Ascending aorta (tissue), 2 donors: ENCODE results near the gene GIGYF1. TPM values are rescaled to one million over a fixed set of nuclear protein-coding genes. Genes with fewer than 3 reads are reported as not detected.

Source experiments
- DNase-seq, 2 donors: peaks; one replicate each; pipeline ENCODE4 v3.0.0-alpha.2; 2019; ENCODE audit warnings: low spot score in 2 of 2
- H3K27ac ChIP-seq, 2 donors: fragments of 200-600 bp; sonication (generic); one replicate each; pipeline ENCODE4 v1.5.1; 2016 to 2017; ENCODE audit warnings: mild to moderate bottlenecking in 1 of 2
- H3K27me3 ChIP-seq: fragments of 200-600 bp; sonication (generic); one replicate; pipeline ENCODE4 v1.5.1; 2017
- H3K36me3 ChIP-seq, 2 donors: fragments of 200-600 bp; sonication (generic); one replicate each; pipeline ENCODE4 v1.5.1; 2016
- H3K4me1 ChIP-seq, 2 donors: fragments of 200-600 bp; sonication (generic); one replicate each; pipeline ENCODE4 v1.5.1; 2016 to 2017; ENCODE audit warnings: mild to moderate bottlenecking in 1 of 2
- H3K4me3 ChIP-seq, 2 donors: fragments of 200-600 bp; sonication (generic); one replicate each; pipeline ENCODE4 v1.5.1; 2016 to 2017; ENCODE audit warnings: mild to moderate bottlenecking in 1 of 2
- H3K9me3 ChIP-seq, 2 donors: fragments of 200-600 bp; sonication (generic); one replicate each; pipeline ENCODE4 v1.5.1; 2016
- CTCF ChIP-seq, 3 experiments: fragments of 200-600 bp in 2 of 3; fragments of 450-650 bp in 1 of 3; sonication (generic) in 2 of 3; IDR thresholded peaks; one replicate each; pipeline ENCODE4 v1.5.1; 2016 to 2019; ENCODE audit warnings: antibody characterized with exemption in 3 of 3, mild to moderate bottlenecking in 1 of 3, moderate library complexity in 1 of 3
- intact Hi-C: fragments of 100-400 bp; cut with DNase I; formaldehyde crosslinking; loops from one replicate; pipeline ENCODE4 v1.15.1; 2023
- total RNA-seq: library from RNA; depleted of rRNA; stranded (reverse); fragments of >200 nt; gene quantifications from one replicate; pipeline ENCODE4 v1.1.0, GENCODE V29; 2016

Gene GIGYF1
- total RNA-seq, 1 donor from 2014 or later: 31.1 TPM

DNA sequence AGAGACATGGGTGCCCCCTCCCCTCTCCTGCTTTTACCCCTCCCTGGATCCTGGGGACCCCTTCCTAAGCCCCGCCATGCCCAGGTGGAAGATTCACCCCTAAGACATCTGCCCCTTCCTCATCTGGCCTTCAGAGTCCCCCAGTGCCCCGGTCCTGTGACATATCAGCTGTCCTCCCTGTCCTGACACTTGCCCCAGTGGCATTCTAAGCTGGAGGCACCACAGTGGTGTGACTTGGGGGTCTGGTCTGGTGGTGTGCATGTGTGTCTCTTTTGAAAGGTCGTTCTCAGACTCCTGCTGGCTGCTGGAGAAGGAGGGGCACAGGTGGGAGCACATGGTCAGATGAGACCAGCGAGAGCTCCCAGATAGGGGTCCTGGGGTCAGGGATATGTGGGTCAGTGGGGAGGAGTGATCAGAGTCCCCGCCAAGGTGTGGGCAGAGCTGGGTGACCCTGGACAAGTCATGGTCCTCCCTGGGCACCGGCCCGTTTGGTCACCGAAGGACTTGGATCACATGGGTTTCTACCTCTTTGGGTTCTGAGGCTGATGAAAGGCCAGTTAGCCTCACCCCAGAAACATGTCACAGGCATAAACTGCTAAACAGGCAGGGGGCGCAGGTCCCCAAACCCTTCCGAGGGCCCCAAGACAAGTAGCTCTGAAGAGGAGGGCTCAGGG lies 52.1 kb downstream of the GIGYF1 start:
- TF ChIP-seq CTCF (IDR thresholded peaks at IDR 0.05): no peak
- intact Hi-C loops: no loop called here
- H3K4me3 ChIP-seq: no peak overlapping the region
- no peaks in the 10 kb centered on the region for H3K4me1 ChIP-seq
- DNase-seq: no peak
- no peaks in the 10 kb centered on the region for H3K27me3 ChIP-seq
- H3K36me3 ChIP-seq: no peaks in the 10 kb centered on the region
- H3K9me3 ChIP-seq: no peaks in the 10 kb centered on the region
- no peak overlapping the region for H3K27ac ChIP-seq

DNA sequence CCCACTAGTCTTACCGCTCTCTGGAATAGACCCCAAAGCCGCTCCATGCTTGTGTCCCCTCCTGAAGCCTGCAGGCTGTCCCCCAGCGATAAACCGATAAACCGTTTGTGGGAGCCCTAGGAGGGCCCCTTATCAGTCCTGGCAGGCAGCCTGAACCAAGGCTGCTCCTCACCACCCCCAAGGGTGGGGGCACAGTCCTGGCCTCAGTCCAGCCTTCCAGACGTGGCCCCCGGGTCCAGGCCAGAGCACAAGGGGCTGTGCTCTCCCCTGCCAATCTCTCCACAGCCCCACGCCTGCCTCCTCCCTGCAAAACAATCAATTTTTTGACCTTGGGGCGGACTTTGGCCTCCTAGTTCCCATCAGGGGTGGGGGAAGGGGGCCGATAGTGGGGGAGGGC lies 52.6 kb downstream of the GIGYF1 start, which contains the start of gene TFR2:
TFR2 (minus strand) TSS at position 90 of the 397 bp plus-strand sequence; CDS start at position 47, 43 bp downstream.
- Histone ChIP-seq H3K27me3 (no peaks in the 10 kb centered on the region), H3K9me3 (no peaks in the 10 kb centered on the region), H3K36me3 (no peaks in the 10 kb centered on the region), H3K4me3 (no peak within 1 kb of the TSS), H3K27ac (no peak within 1 kb of the TSS), H3K4me1 (no peaks in the 10 kb centered on the region)
- TF ChIP-seq CTCF (IDR thresholded peaks at IDR 0.05): no peak
- no peak for DNase-seq
- intact Hi-C loops: no loop called here

DNA sequence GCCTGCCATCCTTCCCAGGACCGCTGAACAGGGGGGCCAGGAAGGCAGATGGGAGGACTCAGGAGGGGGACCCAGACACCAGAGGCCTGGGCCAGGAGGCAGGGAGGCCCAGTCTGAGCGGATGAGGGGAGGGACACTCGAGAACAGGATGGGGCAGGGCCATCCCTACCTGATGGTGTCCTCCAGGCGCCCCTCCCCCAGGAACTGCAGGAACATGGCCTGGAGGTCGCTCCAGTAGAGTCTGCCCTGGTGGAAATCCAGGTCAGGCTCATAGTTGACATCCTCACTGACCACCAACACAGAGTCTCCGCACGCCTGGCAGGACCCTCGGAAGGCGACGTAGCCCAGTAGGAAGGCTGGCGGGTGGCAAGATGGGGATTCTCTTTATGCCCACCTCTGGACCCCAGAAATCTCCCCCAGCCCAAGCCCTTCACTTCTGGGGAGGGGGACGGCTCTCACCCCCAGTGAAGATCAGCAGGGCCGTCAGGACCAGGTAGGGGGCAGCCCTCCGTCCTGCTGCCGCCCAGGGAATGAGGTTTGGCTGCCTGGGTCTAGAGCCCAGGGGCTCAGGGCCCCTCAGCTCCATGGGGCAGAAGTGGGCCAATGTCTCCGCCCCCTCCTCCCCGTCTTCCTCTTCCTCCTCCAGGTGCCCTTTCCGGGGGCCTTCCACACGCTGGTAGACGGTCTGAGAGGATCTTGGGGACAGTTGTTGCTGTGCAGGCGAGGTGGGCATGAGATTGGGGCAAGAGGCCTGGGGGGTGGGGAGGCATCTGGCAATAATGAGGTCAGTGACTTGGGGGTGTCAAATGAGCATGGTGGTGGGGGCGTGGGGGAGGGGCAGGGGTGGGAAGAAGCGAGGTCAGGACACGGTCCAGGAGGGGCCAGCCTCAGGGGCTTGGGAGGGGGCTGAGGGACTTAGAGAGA lies 53.3 kb downstream of the GIGYF1 start:
- Histone ChIP-seq H3K9me3 (no peaks in the 10 kb centered on the region), H3K4me1 (no peaks in the 10 kb centered on the region), H3K4me3 (no peak overlapping the region), H3K27me3 (no peaks in the 10 kb centered on the region), H3K36me3 (no peaks in the 10 kb centered on the region), H3K27ac (no peak overlapping the region)
- no peak for TF ChIP-seq CTCF (IDR thresholded peaks at IDR 0.05)
- no peak for DNase-seq
- intact Hi-C loops: no loop called here

GRCh38 chr7:100639995-100640516 lies 54.0 kb downstream of the GIGYF1 start:
- Histone ChIP-seq H3K27ac (no peak overlapping the region), H3K9me3 (no peaks in the 10 kb centered on the region), H3K36me3 (no peaks in the 10 kb centered on the region), H3K27me3 (no peaks in the 10 kb centered on the region), H3K4me3 (no peak overlapping the region), H3K4me1 (no peaks in the 10 kb centered on the region)
- intact Hi-C loops: no loop called here
- no peak for TF ChIP-seq CTCF (IDR thresholded peaks at IDR 0.05)
- no peak for DNase-seq

GRCh38 chr7:100632951-100633717 lies 60.9 kb downstream of the GIGYF1 start:
- Histone ChIP-seq H3K27me3 (peaks cover 5% of the 10 kb centered on the region), H3K36me3 (no peaks in the 10 kb centered on the region), H3K4me1 (peaks cover 0 to 8% of the 10 kb centered on the region in 2 donors), H3K9me3 (no peaks in the 10 kb centered on the region), H3K4me3 (peak overlapping the region; percentile 61 to 62), H3K27ac (no peak overlapping the region)
- peak in 1 of 3 experiments; percentile 36 for TF ChIP-seq CTCF (IDR thresholded peaks at IDR 0.05)
- intact Hi-C loops: loop anchor here (5.0 kb wide), 1 partner anchor 59 kb away; the partner anchor contains the start of gene GIGYF1
- no peak for DNase-seq
